HEK293 (cell line): ENCODE measurements around the gene KIF27.

Experiments used
- ZNF391 ChIP-seq: fragments of 450-650 bp; formaldehyde crosslinking; IDR thresholded peaks from 2 replicates; pipeline ENCODE4 v1.5.1; 2016; ENCODE audit warnings: low read depth, missing biosample characterization, missing genetic modification characterization, borderline replicate concordance
- ZNF514 ChIP-seq: fragments of 450-650 bp; formaldehyde crosslinking; IDR thresholded peaks from 2 replicates; pipeline ENCODE4 v1.5.1; 2016; ENCODE audit warnings: missing biosample characterization, missing genetic modification characterization
- ZNF561 ChIP-seq: fragments of 450-650 bp; IDR thresholded peaks from 2 replicates; pipeline ENCODE4 v1.5.1; 2018; ENCODE audit warnings: missing biosample characterization, missing genetic modification characterization, borderline replicate concordance

GRCh38 chr9:83936523-83936922 is 15.3 kb upstream of the KIF27 start:
- TF ChIP-seq ZNF561 (tag by site-specific recombination) (no peak), ZNF391 (tag by site-specific recombination) (no peak), ZNF514 (tag by site-specific recombination) (no peak)
